Heart left ventricle (tissue), 16 donors: ENCODE data around the gene MARK3. TPM values are rescaled to one million over a fixed set of nuclear protein-coding genes. Genes with fewer than 3 reads are reported as not detected.

Source experiments
- ATAC-seq, 4 donors: fragments of 200-7000 bp; cut with Tn5 transposase; one replicate each; pipeline ENCODE4 v1.9.1; 2020 to 2022; ENCODE audit warnings: moderate library complexity in 4 of 4, mild to moderate bottlenecking in 3 of 4, moderate number of reproducible peaks in 1 of 4
- DNase-seq, 5 donors: peaks; one replicate each; pipeline ENCODE4 v3.0.0-alpha.2; 2020
- H3K27ac ChIP-seq, 12 donors: fragments of 200-600 bp; sonication (generic) in 4 of 12; one replicate each; pipeline versions ENCODE4 v1.5.0 to v1.8.0; 2016 to 2022; ENCODE audit warnings: mild to moderate bottlenecking in 2 of 12
- H3K27me3 ChIP-seq, 9 donors: fragments of 200-600 bp; sonication (generic) in 2 of 9; one replicate each; pipeline versions ENCODE4 v1.5.1 to v1.8.0; 2016 to 2022; ENCODE audit warnings: mild to moderate bottlenecking in 3 of 9
- H3K36me3 ChIP-seq, 9 donors: fragments of 200-600 bp; sonication (generic) in 2 of 9; one replicate each; pipeline versions ENCODE4 v1.5.0 to v1.8.0; 2018 to 2022; ENCODE audit warnings: mild to moderate bottlenecking in 2 of 9
- H3K4me1 ChIP-seq, 12 donors: fragments of 200-600 bp; sonication (generic) in 4 of 12; one replicate each; pipeline versions ENCODE4 v1.5.0 to v1.8.0; 2016 to 2022; ENCODE audit warnings: mild to moderate bottlenecking in 3 of 12
- H3K4me3 ChIP-seq, 12 donors: fragments of 200-600 bp; sonication (generic) in 4 of 12; one replicate each; pipeline versions ENCODE4 v1.5.0 to v1.8.0; 2017 to 2022; ENCODE audit warnings: mild to moderate bottlenecking in 9 of 12, moderate library complexity in 4 of 12
- H3K9me3 ChIP-seq, 12 donors: fragments of 200-600 bp; sonication (generic) in 4 of 12; one replicate each; pipeline versions ENCODE4 v1.5.0 to v1.8.0; 2016 to 2022; ENCODE audit warnings: mild to moderate bottlenecking in 1 of 12
- CTCF ChIP-seq, 12 donors: fragments of 200-600 bp; sonication (generic) in 4 of 12; IDR thresholded peaks; one replicate each; pipeline versions ENCODE4 v1.5.0 to v1.8.0; 2018 to 2022; ENCODE audit warnings: antibody characterized with exemption in 12 of 12, mild to moderate bottlenecking in 5 of 12
- POLR2A ChIP-seq, 2 donors: fragments of 450-650 bp; IDR thresholded peaks; one replicate each; pipeline ENCODE4 v1.6.1; 2017; ENCODE audit warnings: antibody characterized with exemption in 2 of 2, mild to moderate bottlenecking in 2 of 2, moderate library complexity in 2 of 2
- WGBS, 4 donors: extraction: QIAGEN DNeasy Blood & Tissue Kit in 2 of 4; methylation state at CpG; one replicate each; pipeline versions ENCODE4 v1.1.5 to v1.1.7; 2013 to 2018; 5-methylcytosine and 5-hydroxymethylcytosine counted together
- intact Hi-C, 10 donors: fragments of 100-400 bp; cut with DNase I; formaldehyde crosslinking; loops; one replicate each; pipeline versions ENCODE4 v1.11.1 to v1.14.2; 2022
- polyA plus RNA-seq, 2 donors: library from polyadenylated mRNA; stranded (reverse); fragments of 200-250 nt; gene quantifications; one replicate each; pipeline ENCODE4 v1.2.3, GENCODE V29; 2013
- total RNA-seq, 9 donors: library from RNA; depleted of rRNA in 2 of 9; stranded (reverse); fragments of >200 nt in 2 of 9; fragmentation: NEBNext Ultra II Directional in 3 of 9; extraction: Animal tissue kit (Norgen Biotek cat#: 25700) in 3 of 9; gene quantifications; one replicate each; pipeline versions ENCODE4 v1.1.0 to v1.2.4, GENCODE V29; 2016 to 2023
- donor health status: ischemic (EF 13 %, LVEDD 7.1; RV severe dilation, severe dysfunction).
- donor health status: healthy with polysubstance abuse.
- donor health status: DM: no; HTN: yes; CAD: no.
- donor health status: DM: no; HTN: no; CAD: no.
- donor health status: ischemic (EF 25% LVEDD 6.9; RV normal size, moderate dysfunction).
- donor health status: ischemic (EF 25% LVEDD 5.7; RV mildly dilated, moderate dysfunction).
- donor health status: healthy.
- donor health status: DM: yes; HTN: yes; CAD: no.
- donor health status: ischemic (EF 35%, LVEDD 5.7; RV mildly dilated, moderate dysfunction).
- donor health status: nonischemic (EF 11% LVEDD 7.7; RV severe dilation, severe dysfunction).
- donor health status: DM: yes; HTN: yes; CAD: no.
- donor health status: PGD.
- donor health status: ischemic (EF 29% LVEDD 5.4; RV normal size, mild dysfunction).
- donor health status: nonischemic (EF 23%, LVEDD 6.1; RV moderate dilation, normal function).

MARK3 gene
- total and polyA plus RNA-seq, 11 donors: 54.0 to 156 (median 111) TPM

DNA sequence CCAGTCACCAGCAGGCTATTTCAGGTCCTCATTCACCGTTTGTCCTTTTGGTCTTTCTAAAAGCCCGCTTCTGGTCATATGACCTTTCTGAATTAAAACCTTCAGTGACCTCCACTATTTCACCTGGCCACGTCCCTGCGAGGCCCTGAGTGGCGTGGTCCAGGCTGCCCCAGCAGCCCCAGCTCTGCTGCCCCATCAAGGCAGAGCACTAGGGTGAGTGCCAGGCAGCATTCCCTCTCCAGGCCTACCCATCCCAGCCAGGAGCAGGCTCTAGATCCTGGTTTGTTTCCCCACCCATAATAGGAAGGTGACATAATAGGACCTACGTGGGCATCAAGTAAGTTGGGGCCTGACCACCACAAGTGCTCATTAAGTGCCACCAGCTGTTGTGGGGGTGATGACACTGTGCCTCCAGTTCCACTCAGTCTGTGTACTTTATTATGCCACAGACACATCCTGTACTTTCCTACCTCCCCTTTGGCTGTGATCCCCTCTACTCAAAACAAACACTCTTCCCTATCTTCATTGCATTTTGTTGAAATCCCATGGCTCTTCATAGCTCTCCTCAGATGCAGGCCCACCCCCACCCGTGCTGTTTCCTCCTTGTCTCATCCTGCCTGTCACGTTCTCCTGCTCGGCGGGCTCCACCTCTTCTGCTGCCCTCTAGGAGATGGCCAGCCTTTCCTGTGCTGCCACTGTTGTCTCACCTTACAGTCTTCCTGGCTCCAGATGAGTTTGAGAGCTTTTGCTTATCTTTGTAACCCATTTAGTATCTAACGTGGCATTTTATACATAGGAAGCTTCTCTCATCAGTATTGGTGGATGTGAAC, 116.0 kb downstream of the MARK3 start:
- Histone ChIP-seq H3K27ac (peak overlapping the region in 3 of 12 donors; percentile 26 to 52 (median 31)), H3K4me3 (no peak overlapping the region), H3K9me3 (no peaks in the 10 kb centered on the region), H3K36me3 (peaks cover 2 to 100% (median 91%) of the 10 kb centered on the region in 9 donors), H3K4me1 (peaks cover 0 to 16% (median 10%) of the 10 kb centered on the region in 12 donors), H3K27me3 (no peaks in the 10 kb centered on the region)
- TF ChIP-seq POLR2A (IDR thresholded peaks at IDR 0.05) (no peak), CTCF (IDR thresholded peaks at IDR 0.05) (no peak)
- 63 to 71% (median 69%) methylated on average over 11 of the region's 11 CpGs for WGBS, 4 donors
- DNase-seq (peak in 1 of 5 donors; percentile 19), ATAC-seq (peak in 3 of 4 donors; percentile 16 to 44 (median 16))
- intact Hi-C loops: loop anchor here in 6 of 10 donors (2.0 to 5.0 kb wide), 2 partner anchors 46 kb away; no protein-coding TSS in a partner anchor

GRCh38 chr14:103501921-103502669, 116.9 kb downstream of the MARK3 start:
- Histone ChIP-seq H3K4me1 (peaks cover 0 to 16% (median 10%) of the 10 kb centered on the region in 12 donors), H3K27me3 (no peaks in the 10 kb centered on the region), H3K27ac (no peak overlapping the region), H3K4me3 (no peak overlapping the region), H3K36me3 (peaks cover 2 to 92% (median 83%) of the 10 kb centered on the region in 9 donors), H3K9me3 (no peaks in the 10 kb centered on the region)
- DNase-seq (peak in 1 of 5 donors; percentile 14), ATAC-seq (no peak)
- intact Hi-C loops: loop anchor here in 6 of 10 donors (2.0 to 5.0 kb wide), 2 partner anchors 45 kb away; no protein-coding TSS in a partner anchor
- TF ChIP-seq CTCF (IDR thresholded peaks at IDR 0.05): no peak
- TF ChIP-seq POLR2A (IDR thresholded peaks at IDR 0.05): no peak
- WGBS, 4 donors: 90 to 93% (median 92%) methylated on average over 9 of the region's 9 CpGs

- no peak for ATAC-seq
- Histone ChIP-seq H3K36me3 (peaks cover 2 to 92% (median 80%) of the 10 kb centered on the region in 9 donors), H3K4me3 (no peak overlapping the region), H3K4me1 (peaks cover 0 to 15% (median 9%) of the 10 kb centered on the region in 12 donors), H3K27me3 (no peaks in the 10 kb centered on the region), H3K9me3 (no peaks in the 10 kb centered on the region), H3K27ac (no peak overlapping the region)
- TF ChIP-seq POLR2A (IDR thresholded peaks at IDR 0.05): no peak
- TF ChIP-seq CTCF (IDR thresholded peaks at IDR 0.05): no peak
- intact Hi-C loops: loop anchor here in 5 of 10 donors (5.0 kb wide), 1 partner anchor 44 kb away; no protein-coding TSS in a partner anchor
- DNase-seq: peak in 1 of 5 donors; percentile 37
- 94 to 96% (median 94%) methylated on average over 18 of the region's 18 CpGs for WGBS, 4 donors
Observed at GRCh38 chr14:103502877-103503276, 117.7 kb downstream of the MARK3 start.
